Stimulated activated CD4-positive, alpha-beta T cell treated with anti-CD3 and anti-CD28 coated beads, Interleukin-2, amount 100 ng/mL, for 48 hours (primary cell): Measurements from ENCODE around the gene GSX2.

ENCODE experiments used
- DNase-seq, 2 donors: peaks; one replicate each; pipeline ENCODE4 v3.0.0-alpha.2; 2020

The GSX2 gene

DNA sequence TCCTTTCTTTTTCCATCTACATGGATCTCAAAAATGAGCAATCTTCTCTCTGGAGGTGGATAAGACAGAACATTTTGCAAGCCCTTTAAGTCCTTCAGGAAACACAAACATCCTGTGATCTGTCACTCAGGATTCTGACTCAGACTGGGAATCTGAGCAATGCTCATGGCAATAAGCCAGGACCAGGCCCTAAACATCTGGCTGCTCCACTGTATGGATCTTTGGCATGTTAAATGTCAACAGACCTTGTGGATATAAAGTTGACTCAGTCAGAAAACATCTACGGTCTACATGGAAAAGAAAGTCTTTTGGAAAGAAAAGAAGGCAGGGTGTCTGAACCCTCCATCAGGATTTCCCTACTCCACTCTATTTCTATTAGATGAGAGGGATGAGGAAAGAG is 17.8 kb upstream of the GSX2 start:
- DNase-seq = no peak

DNA sequence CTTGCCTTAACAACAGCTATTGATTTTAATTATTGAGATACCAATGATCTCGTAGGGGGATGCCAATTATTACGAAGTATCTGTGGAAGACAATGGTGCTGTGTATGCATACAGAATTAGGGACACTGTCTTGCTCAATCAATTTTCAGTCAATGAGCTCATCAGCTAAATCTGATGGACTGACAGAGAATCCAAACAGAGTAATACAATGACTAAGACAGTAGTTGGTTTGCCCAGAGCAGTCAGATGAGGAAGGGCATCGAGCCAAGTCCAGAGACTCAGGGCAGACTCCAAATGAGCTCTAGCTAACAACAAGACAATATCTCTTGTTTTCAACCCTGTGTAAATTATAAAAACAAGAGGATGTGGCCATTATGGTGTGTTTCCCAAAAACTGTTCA is 14.7 kb upstream of the GSX2 start:
- no peak for DNase-seq

DNA sequence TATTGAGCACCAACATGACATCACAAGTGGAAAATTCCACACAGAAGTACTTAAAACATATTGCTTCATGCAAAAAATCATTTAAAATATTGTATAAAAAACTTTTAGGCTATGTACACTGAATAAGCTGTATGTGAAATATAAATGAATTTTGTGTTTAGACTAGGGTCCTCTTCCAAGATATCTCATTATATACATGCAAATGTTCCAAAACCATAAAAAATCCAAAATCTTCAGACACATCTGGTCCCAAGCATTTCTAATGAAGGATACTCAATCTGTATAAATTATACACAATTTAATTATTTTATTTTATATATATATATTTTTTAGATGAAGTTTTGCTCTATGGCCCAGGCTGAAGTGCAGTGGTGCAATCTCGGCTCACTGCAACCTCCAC is 10.1 kb upstream of the GSX2 start:
- no peak for DNase-seq

DNA sequence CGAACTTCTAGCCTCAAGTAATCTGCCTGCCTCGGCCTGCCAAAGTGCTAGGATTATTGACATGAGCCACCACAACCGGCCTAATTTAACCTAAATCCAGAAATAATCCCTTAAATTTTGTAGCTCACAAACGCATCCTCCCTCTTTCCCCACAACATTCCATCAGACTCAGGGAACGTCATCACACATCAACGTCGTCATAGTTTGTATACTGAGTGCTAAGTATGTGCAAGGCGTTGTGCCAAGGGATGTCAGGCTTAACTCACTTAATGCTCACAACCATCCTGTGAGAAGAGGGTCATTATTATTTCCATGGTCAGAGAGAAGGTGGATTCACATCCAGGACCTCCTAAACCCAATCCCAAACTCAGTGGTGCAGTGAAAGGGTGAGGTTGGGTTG is 9.6 kb upstream of the GSX2 start:
- DNase-seq = no peak

DNA sequence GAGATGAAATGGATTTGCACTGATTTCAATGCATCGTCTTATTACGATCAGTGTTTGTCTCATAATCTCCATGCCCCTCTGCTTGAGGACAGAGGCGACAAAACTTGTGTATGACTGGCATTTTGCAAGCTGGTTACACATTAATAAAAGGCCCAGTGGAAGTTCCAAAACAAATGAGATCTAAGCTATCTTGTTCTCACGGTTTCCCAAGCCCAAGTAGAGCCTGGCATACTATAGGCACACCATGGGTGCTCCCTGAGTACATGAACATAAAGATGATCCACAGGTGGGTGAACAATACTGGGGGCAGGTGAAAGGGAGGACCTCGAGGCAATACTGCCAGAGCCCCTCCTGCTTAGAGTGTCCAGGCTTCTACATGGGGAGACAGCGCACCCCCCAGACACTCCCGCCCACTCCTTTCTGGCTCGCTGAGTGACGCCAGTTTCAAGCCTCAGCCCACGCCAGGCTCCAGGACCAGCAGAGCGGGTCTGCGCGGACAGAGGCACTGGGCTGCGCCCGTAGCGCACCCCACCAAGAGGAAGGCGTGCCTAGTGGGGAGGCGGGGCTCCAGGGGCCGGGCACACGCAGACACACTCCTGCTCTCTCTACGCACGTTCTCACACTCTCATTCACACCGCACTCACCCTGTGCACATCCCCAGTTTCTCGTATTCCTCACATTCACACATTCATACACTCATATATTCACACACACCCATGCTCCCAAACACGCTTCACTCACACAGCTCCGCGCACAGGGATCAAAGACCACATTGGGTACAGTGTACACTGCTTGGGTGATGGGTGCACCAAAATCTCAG is 8.9 kb upstream of the GSX2 start:
- DNase-seq = no peak

DNA sequence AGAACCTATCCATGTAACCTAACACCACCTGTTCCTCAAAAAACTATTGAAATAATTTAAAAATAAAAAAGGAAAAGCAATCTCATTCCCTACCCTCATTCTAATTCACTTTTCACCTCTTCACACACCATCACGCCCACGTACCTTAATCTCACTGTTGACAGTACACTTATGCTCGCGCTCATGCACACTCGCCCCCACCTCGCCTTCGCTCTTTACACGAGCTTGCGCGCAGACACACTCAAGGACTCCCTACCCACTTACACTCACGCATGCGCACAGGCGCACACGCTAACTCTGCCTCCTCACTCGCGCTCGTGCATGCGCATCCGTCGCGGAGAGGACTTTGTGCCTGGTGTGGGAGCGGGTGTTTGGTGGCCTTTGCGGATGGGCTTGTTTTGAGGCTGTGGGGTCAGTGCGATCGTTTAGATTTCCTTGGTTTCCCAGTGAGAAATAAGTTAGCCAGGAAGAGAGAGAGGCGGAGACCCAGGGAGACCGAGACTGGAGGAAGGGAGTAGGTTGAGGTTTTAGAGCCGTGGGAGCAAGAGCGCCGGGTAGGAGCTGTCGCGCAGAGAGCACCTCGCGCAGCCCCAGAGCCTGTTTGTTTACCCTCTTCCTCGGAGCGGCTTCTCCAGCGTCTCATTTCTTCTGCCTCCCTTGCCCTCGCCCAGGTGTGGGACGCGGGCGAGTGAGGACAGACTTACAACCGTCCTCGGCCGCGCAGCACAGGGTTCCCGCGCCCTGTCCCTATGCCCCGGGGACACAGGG is 8.1 kb upstream of the GSX2 start:
- peak; percentile 59 to 62 for DNase-seq

- DNase-seq = no peak
Observed at GRCh38 chr4:54092405-54093323, 7.3 kb upstream of the GSX2 start.

DNA sequence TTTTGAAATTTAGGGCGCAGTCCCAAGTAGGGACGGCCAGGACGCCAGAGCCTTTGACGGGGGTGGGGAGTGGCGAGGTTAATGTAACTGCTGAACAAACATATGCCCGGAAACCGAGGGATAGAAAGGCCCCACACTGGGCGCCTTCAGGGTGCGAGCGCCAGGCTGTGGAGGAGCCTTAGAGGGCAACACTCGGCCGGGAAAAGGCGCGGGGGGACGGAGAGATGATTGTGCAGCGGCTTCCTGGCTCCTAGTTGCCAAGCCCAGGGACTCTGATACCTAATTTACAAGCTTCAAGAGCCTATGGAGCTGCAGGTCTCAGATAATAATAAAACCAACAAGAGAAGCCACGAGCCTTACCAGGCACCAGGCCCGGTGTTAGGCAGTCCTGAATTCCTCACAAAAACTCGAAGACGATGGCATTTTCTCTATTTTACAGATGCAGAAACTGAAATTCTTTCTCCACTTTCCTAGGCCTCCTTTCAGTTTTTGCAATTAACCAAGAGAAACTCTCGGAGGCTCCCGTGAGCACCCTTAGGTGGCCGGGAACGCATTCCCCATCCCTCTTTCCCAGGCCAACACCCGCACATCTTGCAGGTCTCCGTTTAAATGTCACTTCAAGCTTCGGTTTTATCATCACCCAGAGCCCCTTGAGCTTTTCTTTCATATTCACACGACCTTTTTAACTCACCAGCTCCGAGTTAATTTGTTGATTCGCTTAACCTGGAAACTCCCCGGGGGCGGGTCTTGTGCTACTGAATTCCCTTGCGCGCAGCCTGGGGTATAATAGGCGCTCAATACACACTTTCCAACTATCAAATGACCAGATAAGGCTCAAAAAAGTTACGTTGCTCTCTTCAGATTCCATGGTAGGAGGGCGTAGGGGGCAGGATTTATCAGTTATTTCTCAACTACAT is 6.4 kb upstream of the GSX2 start:
- DNase-seq = no peak

- DNase-seq = no peak
Observed at GRCh38 chr4:54094451-54094850, 5.5 kb upstream of the GSX2 start.

DNA sequence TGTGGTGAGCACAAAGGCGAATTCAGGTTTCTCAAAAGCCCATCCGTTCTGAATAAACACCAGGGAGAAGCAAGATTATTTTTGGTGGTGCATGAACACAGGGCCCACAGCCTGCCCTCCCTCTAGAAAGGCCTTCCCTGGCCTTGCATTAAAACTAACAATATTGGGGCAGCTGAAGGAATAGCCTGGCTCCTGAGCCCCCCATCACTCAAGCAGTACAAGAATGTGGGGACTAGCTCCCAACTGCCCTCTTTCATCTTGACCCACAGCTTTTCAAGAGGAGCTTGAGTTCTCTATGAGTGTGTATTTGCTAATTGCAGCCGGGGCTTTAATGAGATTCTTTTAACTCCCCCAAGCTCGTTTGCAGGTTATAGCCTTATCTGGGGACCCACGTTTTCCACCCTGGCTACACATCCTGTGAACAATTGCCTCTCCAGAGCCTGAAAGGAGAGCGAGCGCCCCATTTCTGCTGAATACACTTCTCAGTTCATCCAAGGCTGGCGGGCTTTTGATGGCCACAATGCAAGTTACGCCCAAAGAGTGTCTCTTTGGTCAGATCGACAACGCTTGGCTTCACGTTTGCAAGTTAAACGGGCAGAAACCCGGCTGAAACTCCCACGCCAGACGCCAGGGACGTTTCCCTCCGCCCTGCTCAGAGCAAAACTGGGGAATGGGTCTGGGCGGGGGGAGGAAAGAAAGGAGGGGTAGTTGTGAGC is 4.7 kb upstream of the GSX2 start:
- no peak for DNase-seq

DNA sequence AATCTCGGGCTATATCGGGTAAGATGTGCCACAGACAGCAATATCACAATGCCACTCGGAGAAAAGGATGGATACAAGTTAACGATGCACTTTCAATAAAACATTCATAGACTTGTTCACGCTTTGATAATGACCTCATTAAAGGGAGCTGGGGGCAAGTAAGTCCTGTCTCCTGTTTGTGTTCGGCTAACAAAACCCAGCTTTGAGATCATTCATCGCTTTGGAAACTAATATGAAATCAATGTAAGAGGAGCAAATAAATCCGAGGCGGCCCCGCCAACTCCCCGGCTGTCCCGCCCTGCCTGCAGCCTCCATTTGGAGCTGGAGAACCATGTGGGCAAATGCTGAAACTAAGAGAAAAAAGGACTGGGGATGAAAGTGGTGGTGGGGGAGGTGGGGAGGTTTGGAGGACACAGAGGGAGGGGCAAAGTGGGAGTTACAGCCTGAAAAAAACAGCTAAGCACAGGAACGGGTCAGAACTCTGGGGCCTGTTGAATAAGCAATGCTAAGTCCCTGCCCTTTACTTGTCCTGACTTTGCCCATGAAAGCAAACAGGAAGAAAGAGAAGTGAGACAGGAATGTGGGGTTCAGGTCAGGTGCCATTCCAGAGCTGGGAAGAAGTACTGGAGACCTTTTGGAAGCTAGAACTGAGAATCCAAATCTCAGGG is 3.5 kb upstream of the GSX2 start:
- DNase-seq = no peak

DNA sequence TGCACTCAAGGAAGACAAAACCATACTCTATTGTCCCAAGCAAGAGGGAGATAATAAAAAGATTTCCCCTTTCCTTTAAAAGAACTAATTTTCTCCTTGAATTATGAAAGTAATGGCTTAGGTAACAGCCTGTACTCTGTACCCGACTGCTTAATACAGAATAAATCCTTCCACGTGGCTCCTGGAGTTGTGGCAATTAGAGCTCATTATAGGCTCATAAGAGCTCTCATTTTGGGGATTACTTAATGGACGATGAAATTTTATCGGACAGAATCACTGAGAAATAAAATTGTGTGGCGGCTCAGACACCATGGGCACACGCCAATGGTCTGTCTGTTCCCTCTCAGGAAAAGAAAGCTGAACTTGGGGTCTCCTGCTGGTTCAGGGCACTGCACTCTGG is 2.8 kb upstream of the GSX2 start:
- DNase-seq = no peak

GRCh38 chr4:54098375-54098774 is 1.6 kb upstream of the GSX2 start:
- no peak for DNase-seq

- no peak for DNase-seq
Observed at GRCh38 chr4:54099287-54099747, 646 bp upstream of the GSX2 start.

- DNase-seq = no peak
Observed at GRCh38 chr4:54100595-54101189, 729 bp downstream of the GSX2 start.

DNA sequence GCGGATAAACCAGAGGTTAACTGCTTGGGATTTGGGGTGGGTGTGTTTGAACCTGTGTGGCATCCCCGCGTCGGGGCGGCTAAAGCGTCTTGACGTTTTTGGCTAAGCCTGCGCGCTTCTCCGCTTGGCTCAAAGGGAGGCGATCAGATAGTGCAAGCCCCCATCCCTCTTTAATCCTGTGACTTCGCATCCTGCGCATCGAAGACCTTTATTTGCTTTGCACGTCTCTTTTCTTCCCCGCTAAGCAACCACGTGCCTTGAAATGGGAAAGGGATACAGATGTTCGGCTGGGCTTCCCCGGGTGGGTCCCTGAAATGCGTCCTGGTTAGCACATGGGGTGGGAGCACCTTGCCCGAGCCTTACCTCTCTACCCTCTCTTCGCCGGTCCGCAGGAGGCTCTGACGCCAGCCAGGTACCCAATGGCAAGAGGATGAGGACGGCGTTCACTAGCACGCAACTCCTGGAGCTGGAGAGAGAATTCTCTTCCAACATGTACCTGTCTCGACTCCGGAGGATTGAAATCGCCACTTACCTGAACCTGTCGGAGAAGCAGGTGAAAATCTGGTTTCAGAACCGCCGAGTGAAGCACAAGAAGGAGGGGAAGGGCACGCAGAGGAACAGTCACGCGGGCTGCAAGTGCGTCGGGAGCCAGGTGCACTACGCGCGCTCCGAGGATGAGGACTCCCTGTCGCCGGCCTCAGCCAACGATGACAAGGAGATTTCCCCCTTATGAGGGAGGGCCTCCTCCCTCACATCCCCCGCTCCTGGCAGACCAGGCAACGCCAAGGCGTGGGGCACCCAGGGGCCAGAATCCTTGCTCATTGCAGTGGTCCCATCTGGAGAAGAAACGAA is 1.5 kb downstream of the GSX2 start:
- no peak for DNase-seq

DNA sequence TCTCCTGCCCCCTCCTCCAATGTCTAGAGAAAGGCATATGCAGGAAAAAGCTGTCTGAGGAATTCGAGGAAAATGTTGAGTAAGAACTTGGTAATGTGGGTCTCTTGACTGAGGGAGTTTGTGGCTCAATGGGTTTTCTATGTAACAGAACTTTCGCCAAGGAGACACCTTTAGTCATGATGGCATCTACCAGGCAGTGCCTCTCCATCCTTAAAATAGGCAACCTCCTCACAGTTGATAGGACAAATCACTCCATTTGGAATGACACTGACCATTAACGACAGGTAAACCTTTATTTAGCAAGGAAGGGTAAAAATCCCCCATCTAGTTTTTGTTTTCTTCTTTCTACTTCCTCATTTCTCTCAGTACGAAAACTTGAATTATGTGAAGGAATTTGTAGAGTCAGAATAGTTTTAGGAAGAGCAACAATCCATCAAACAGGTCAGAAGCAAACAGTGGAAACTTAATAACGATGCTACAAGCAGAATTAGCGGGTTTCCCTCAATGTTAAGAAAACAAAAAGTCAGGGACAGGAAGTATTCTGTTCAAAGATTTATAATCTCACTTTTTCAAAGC is 2.7 kb downstream of the GSX2 start:
- no peak for DNase-seq

DNA sequence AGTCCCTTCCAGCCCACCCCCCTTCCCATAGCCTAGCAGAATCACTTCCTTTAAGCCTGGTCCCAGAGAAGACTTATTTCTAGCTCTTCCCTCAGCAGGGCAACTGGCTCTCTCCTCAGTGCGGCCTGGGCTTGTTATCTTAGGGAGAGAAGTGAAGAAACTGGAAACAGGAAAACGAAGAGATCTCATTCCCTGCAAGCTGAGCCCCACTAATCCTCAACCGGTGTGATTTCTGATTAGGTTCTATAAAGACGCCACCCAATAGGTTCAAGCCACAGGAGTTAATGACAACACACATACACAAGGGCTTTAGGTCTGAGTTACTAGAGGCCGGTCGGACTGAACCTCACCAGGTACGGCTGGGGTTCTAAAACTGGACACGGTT is 3.2 kb downstream of the GSX2 start:
- no peak for DNase-seq

GRCh38 chr4:54104907-54105306 is 4.9 kb downstream of the GSX2 start:
- DNase-seq = no peak
